Mesothelial cell of epicardium (in vitro differentiated cells): Measurements from ENCODE around the gene CNTROB. TPM values are rescaled to one million over a fixed set of nuclear protein-coding genes. Genes with fewer than 3 reads are reported as not detected.
A peak's percentile ranks its signal among the peaks of the same experiment; 100 is the strongest.

Source experiments
- DNase-seq, 2 experiments: peaks; one replicate each; pipeline ENCODE4 v3.0.0; 2021; ENCODE audit warnings: low spot score in 2 of 2; ENCODE audit not compliant: unreplicated experiment in 2 of 2
- H3K27ac Mint-ChIP-seq: 2 replicates; pipeline ENCODE4 v1.8.0; 2021; ENCODE audit warnings: mixed read lengths
- H3K27me3 Mint-ChIP-seq: 2 replicates; pipeline ENCODE4 v1.8.0; 2021; ENCODE audit warnings: low read depth, mixed read lengths
- H3K36me3 Mint-ChIP-seq: 2 replicates; pipeline ENCODE4 v1.8.0; 2021; ENCODE audit warnings: mixed read lengths
- H3K4me1 Mint-ChIP-seq: 2 replicates; pipeline ENCODE4 v1.8.0; 2021; ENCODE audit warnings: mixed read lengths
- H3K4me3 Mint-ChIP-seq: 2 replicates; pipeline ENCODE4 v1.8.0; 2021; ENCODE audit warnings: mild to moderate bottlenecking, moderate library complexity, mixed read lengths
- H3K9me3 Mint-ChIP-seq: 2 replicates; pipeline ENCODE4 v1.8.0; 2021; ENCODE audit warnings: mixed read lengths
- total RNA-seq: library from RNA; stranded (reverse); gene quantifications from 3 replicates; pipeline ENCODE4 v1.2.1, GENCODE V29; 2021
- TF ChIP-seq, protein P1 (sequence below): fragments of 200-600 bp; sonication (generic); IDR thresholded peaks from one replicate; pipeline ENCODE4 v1.5.0; 2021; ENCODE audit warnings: antibody characterized with exemption; ENCODE audit not compliant: unreplicated experiment

CNTROB gene
- total RNA-seq, 1 donor from 2014 or later, result 51.5 TPM

- H3K36me3 Mint-ChIP-seq, result peaks cover 4% of the 10 kb centered on the region
- peak overlapping the region; percentile 58 for H3K4me3 Mint-ChIP-seq
- H3K4me1 Mint-ChIP-seq, result peaks cover 6% of the 10 kb centered on the region
- H3K27me3 Mint-ChIP-seq, result no peaks in the 10 kb centered on the region
- TF ChIP-seq, protein P1, sequence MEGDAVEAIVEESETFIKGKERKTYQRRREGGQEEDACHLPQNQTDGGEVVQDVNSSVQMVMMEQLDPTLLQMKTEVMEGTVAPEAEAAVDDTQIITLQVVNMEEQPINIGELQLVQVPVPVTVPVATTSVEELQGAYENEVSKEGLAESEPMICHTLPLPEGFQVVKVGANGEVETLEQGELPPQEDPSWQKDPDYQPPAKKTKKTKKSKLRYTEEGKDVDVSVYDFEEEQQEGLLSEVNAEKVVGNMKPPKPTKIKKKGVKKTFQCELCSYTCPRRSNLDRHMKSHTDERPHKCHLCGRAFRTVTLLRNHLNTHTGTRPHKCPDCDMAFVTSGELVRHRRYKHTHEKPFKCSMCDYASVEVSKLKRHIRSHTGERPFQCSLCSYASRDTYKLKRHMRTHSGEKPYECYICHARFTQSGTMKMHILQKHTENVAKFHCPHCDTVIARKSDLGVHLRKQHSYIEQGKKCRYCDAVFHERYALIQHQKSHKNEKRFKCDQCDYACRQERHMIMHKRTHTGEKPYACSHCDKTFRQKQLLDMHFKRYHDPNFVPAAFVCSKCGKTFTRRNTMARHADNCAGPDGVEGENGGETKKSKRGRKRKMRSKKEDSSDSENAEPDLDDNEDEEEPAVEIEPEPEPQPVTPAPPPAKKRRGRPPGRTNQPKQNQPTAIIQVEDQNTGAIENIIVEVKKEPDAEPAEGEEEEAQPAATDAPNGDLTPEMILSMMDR, result no peak
- no peak overlapping the region for H3K27ac Mint-ChIP-seq
- peak in 1 of 2 experiments; percentile 55 for DNase-seq
- no peaks in the 10 kb centered on the region for H3K9me3 Mint-ChIP-seq
Measured at GRCh38 chr17:7885367-7886226, 46.4 kb upstream of the CNTROB start.

DNA sequence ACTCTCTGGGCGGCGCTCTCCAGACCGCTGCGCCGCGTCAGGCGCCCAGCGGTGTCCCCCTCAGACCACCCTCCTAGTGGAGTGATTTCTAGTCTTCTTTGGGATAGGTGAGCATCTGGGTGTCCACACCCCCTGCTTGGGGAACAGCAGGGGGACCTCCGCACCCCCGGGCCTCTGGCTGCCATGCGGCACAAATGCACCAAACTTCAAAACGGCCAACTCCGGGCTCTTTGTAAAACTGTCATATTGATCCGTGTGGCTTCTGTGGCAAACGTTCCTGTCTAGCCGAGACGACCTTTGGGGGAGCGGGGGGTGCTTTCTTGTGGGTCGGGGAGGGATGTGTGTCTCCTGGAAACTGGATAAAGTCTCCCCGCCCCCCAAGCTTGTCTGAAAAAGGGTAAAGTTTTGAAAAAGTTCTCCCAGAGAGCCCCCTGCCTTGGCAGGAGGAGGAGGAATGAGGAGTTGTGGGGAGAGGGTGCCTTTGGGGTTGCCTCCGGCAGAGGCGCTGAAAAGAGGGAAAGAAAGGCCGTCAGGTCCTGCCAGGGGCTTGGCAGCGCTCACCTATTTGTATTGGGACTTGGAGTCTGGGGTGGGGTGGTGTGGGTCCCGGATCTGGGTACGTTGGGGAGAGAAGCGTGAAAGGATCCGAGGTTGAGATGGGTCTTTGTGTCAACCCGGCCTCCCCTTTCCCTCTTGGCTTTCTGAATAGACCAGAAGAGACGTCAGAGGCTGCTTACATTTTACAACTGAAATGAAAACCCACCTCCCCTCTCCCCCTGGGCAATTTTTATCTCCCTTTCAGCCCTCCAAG lies 45.6 kb upstream of the CNTROB start:
- H3K4me3 Mint-ChIP-seq, result no peak overlapping the region
- H3K27ac Mint-ChIP-seq, result no peak overlapping the region
- DNase-seq, result peak in 1 of 2 experiments; percentile 59
- TF ChIP-seq, protein P1, result no peak
- no peaks in the 10 kb centered on the region for H3K27me3 Mint-ChIP-seq
- H3K4me1 Mint-ChIP-seq, result peaks cover 6% of the 10 kb centered on the region
- no peaks in the 10 kb centered on the region for H3K9me3 Mint-ChIP-seq
- peaks cover 7% of the 10 kb centered on the region for H3K36me3 Mint-ChIP-seq

GRCh38 chr17:7887038-7887481 lies 44.9 kb upstream of the CNTROB start:
- TF ChIP-seq, protein P1, result no peak
- Mint-ChIP-seq H3K27me3 (no peaks in the 10 kb centered on the region), H3K36me3 (peaks cover 10% of the 10 kb centered on the region), H3K27ac (no peak overlapping the region), H3K9me3 (no peaks in the 10 kb centered on the region), H3K4me3 (no peak overlapping the region), H3K4me1 (peaks cover 6% of the 10 kb centered on the region)
- DNase-seq, result no peak

DNA sequence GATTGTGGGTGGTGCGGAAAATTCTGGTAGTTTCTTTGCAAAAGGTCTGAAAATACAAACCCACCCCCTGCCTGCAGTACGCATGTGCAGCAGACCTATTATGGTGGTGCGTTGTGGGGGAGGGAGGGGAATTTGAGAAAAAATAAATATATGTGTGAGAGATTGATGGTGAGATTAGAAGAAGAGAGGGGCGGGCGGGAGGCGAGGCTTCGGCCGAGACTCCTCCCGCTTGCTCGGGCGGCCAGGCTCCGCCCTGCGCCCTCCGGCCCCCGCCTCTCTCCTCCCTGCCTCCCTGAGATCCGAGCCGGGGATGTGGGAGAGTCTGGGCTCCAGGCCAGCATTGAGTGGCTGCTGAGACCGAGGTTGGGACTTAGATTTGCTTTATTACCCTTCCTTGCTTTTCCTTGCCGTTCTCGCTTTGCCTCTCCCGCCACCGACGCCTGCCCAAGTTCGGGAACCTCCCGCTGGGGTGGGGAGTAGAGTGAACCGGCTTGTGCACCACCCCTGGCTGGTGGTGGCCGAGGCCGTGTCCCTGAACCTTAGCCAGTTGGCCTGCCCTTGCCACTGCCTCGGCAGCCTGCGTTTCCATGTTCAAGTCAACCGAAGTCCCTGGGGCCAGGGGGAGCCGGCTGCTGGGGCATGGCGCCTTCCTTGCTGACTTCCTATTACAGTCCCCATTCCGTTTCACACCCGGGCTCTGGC lies 44.4 kb upstream of the CNTROB start:
- no peak overlapping the region for H3K4me3 Mint-ChIP-seq
- no peak overlapping the region for H3K27ac Mint-ChIP-seq
- H3K36me3 Mint-ChIP-seq, result peaks cover 11% of the 10 kb centered on the region
- TF ChIP-seq, protein P1, result no peak
- H3K9me3 Mint-ChIP-seq, result no peaks in the 10 kb centered on the region
- no peaks in the 10 kb centered on the region for H3K27me3 Mint-ChIP-seq
- peak; percentile 92 to 94 for DNase-seq
- H3K4me1 Mint-ChIP-seq, result peaks cover 6% of the 10 kb centered on the region

DNA sequence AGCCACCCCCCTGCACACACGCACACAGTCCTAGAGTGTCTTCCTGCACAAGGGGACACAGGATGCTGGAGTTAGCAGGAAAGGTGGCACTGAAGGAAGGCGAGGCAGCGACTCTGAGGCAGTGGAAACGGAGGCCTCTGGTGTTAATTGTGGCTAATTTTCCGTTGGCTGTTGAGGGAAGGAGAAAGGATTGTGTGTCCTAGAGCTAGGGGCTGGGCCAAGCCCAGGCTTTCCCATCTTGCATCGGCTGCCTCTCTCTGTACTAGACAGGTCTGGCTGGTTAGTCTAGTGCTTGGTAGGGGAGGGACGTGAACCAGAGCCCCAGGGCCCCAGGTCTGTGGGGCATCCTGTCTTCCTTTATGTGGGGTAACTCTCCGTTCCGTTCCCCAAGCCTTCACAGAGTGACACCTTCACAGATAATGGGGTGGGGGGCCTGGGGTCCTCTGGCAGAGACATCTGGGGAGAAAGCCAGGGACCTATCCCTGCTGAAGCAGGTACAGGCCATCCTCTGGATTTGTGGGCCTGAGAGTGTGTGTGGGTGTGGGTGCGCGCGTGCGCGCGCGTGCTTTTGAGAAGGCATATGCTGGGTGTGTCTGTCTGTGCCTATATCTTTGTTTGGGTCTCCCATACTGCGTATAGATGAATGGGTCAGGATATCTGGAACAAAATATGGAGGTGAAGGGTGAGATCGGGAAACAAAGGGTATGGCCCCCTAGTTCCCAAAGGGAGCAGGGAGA lies 43.7 kb upstream of the CNTROB start, which contains the start of gene CHD3:
Gene CHD3 (plus strand): TSS at position 606 of the 737 bp plus-strand sequence. CDS start 212 bp downstream, outside the sequence.
- Mint-ChIP-seq H3K4me3 (no peak within 1 kb of the TSS), H3K4me1 (peaks cover 6% of the 10 kb centered on the region), H3K9me3 (no peaks in the 10 kb centered on the region), H3K36me3 (peaks cover 11% of the 10 kb centered on the region), H3K27ac (no peak within 1 kb of the TSS), H3K27me3 (no peaks in the 10 kb centered on the region)
- peak in 1 of 2 experiments; percentile 58 for DNase-seq
- TF ChIP-seq, protein P1, result no peak
